Ammon's horn (tissue), 1 donor: ENCODE measurements around the gene SLC7A11.

Source experiments
- DNase-seq: peaks from one replicate; pipeline ENCODE4 v3.0.0-alpha.2; 2016; ENCODE audit warnings: low spot score

The SLC7A11 gene

GRCh38 chr4:138162259-138162658 is 79.9 kb downstream of the SLC7A11 start:
- no peak for DNase-seq

GRCh38 chr4:138161351-138161750 is 80.8 kb downstream of the SLC7A11 start:
- DNase-seq, result no peak

DNA sequence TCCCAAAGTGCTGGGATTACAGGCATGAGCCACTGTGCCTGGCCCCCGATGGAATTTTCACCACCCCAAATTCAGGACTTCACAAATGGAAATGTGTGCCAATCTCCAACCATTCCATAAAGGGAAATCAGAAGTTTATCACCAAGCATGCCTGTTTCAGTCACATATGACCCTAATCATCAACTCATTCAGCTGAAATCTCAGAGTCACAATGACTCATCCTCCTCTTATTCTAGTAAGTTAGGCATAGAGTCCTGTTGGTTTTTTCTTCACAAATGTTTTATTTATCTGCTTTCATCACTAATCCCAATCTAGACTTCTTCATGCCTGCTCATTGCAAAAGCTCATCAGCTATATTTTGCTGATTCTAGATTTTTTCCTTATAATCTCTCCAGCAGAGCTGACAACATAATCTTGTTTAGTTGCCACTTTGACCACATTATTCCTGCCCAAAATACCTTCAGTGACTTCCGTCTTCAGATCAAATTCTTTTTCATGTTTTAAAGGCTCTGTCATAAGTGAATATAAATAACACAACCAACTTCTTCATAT is 83.3 kb downstream of the SLC7A11 start:
- no peak for DNase-seq

DNA sequence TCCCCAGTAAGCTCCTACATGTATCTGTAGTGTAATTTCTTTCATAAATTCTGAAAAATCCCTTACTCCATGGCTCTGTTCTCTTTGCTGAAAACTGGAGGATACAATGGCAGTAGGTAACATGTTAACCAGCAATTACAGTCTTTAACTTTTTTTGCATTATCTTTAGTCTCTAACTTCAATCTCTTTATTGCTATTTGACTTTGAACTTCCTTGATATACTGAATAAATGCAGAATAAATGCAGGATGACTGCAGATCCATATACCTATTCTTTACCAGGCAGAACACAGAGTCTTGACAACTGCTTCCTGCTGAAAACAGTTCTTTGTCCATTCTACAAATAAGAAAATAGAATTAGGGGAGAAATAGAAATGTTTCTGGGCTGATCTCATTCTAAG is 101.3 kb downstream of the SLC7A11 start:
- DNase-seq, result no peak

- no peak for DNase-seq
These were observed 103.4 kb downstream of the SLC7A11 start for GRCh38 chr4:138138774-138139173.

DNA sequence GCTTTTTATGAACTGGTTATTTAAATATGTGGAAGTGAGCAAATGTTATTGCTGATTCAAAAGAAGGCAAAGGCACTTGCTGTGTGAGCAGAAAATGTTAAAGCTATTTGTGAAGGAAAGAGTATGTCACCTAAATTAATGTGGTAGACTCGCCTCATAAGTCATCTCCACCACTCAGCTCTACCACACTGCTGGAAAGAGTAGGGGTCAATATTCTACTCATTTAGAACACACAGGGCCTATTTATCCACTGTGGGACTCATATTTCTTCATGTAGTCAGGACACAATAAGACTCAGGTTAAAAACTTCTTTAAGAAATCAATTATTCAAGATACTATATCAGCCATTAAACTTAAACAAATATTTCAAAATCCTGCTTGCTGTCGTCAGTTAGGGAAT is 106.5 kb downstream of the SLC7A11 start:
- DNase-seq, result no peak

DNA sequence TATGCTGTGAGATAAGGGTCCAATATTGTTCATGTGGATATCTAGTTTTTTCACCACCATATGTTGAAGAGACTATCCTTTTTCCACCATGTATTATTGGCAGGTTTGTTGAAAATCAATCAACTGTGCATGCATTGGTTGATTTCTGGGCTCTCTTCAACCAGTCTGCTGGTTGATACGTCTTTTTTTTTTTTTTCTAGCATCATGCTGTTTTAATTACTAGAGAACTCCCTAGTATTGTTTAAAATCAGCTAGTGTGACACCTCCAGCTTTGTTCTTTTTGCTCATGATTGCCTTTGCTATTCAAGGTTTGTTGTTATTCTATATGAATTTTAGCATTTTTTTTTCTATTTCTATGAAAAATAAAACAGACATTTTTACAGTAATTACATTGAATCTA is 123.9 kb downstream of the SLC7A11 start:
- DNase-seq, result no peak

DNA sequence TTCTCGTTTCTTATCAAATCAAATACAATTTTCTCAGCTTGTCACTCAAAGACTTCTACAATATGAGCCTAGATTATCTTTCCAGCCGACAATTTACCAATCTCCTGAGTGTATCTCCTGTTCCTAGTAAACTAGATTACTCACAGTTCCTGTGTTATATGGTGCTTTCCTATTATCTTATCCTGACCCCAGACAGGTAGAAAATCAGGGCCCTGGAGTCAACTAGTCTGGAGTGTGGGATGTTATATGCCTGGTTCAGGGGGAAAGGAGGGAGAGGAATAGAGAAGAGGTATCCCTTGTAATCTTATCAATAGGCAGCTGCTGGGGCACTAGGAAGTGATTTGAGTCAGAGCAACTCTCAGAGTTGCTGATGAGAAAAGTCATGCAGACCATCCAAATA is 127.1 kb downstream of the SLC7A11 start:
- DNase-seq, result no peak

GRCh38 chr4:138114434-138114833 is 127.7 kb downstream of the SLC7A11 start:
- no peak for DNase-seq
